Epithelial cell of esophagus (primary cell): ENCODE measurements around the gene PLA2G4A.
A peak's percentile ranks its signal among the peaks of the same experiment; 100 is the strongest.

ENCODE experiments used
- DNase-seq: peaks from one replicate; pipeline ENCODE4 v3.0.0; 2010; ENCODE audit warnings: low read depth
- H3K4me3 ChIP-seq: 2 replicates; pipeline ENCODE4 v1.5.1; 2011; ENCODE audit warnings: mild to moderate bottlenecking, low read length, control low read depth
- TF ChIP-seq, protein P1 (sequence below): IDR thresholded peaks from 2 replicates; pipeline ENCODE4 v1.5.1; 2011; ENCODE audit warnings: low read depth, mild to moderate bottlenecking, low read length, control low read depth, inconsistent platforms; ENCODE audit not compliant: insufficient read depth; ENCODE audit errors: missing control alignments

The PLA2G4A gene

DNA sequence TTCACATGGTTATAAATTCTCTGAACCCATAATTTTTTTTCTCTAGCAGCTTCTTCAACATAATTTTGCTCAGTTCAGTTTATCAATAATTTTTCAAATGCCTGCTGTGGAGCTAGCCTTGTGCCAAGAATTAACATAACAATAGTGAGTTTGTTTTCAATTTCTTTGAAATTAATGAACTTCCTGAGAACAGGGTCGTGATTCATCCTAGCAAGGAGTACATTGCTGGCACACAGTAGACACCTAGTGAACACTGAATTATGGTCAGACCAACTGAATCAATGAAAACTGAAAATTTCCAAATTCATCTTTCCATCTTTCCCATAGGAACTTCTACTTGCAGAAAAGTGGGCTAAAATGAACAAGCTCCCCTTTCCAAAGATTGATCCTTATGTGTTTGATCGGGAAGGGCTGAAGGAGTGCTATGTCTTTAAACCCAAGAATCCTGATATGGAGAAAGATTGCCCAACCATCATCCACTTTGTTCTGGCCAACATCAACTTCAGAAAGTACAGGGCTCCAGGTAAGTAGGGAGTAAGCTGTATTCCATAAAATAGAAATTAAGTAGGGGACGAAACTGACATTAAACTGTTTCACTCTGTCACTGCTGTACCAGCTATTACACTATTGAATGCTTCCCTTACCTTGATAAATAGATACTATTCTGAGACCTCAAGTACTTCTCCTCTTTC, 148.7 kb downstream of the PLA2G4A start:
- peak; percentile 25 for DNase-seq

GRCh38 chr1:186978596-186979556, 150.1 kb downstream of the PLA2G4A start:
- H3K4me3 ChIP-seq, result no peak overlapping the region
- no peak for DNase-seq
- TF ChIP-seq, protein P1, sequence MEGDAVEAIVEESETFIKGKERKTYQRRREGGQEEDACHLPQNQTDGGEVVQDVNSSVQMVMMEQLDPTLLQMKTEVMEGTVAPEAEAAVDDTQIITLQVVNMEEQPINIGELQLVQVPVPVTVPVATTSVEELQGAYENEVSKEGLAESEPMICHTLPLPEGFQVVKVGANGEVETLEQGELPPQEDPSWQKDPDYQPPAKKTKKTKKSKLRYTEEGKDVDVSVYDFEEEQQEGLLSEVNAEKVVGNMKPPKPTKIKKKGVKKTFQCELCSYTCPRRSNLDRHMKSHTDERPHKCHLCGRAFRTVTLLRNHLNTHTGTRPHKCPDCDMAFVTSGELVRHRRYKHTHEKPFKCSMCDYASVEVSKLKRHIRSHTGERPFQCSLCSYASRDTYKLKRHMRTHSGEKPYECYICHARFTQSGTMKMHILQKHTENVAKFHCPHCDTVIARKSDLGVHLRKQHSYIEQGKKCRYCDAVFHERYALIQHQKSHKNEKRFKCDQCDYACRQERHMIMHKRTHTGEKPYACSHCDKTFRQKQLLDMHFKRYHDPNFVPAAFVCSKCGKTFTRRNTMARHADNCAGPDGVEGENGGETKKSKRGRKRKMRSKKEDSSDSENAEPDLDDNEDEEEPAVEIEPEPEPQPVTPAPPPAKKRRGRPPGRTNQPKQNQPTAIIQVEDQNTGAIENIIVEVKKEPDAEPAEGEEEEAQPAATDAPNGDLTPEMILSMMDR, result no peak

More for the DNA sequence above, 148.7 kb downstream of the PLA2G4A start:
- no peak overlapping the region for H3K4me3 ChIP-seq
- TF ChIP-seq, protein P1, result no peak

- DNase-seq, result no peak
- H3K4me3 ChIP-seq, result no peak overlapping the region
- TF ChIP-seq, protein P1, result no peak
These were observed 151.7 kb downstream of the PLA2G4A start for GRCh38 chr1:186980400-186980799.

GRCh38 chr1:186982116-186982515, 153.4 kb downstream of the PLA2G4A start:
- TF ChIP-seq, protein P1, result no peak
- DNase-seq, result no peak
- no peak overlapping the region for H3K4me3 ChIP-seq

DNA sequence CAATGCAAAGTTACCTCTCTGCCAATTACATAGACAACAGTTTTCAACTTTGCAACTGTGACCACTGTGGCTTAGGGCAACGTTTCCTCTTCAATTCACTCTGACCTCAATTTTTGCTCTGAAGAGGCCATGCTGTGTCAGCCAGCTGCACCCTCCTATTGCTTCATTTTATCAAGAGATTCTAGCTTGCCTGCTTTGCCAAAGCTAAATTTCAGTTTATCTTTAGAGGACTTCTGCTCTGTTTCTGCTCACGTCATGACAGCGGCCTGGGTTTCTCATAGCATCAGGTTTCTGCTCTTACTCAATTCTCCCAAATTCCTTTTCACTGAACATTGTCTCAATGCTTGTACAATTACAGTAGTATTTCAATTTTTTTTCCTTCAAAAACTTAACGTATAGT, 154.6 kb downstream of the PLA2G4A start:
- TF ChIP-seq, protein P1, result no peak
- no peak for DNase-seq
- no peak overlapping the region for H3K4me3 ChIP-seq

DNA sequence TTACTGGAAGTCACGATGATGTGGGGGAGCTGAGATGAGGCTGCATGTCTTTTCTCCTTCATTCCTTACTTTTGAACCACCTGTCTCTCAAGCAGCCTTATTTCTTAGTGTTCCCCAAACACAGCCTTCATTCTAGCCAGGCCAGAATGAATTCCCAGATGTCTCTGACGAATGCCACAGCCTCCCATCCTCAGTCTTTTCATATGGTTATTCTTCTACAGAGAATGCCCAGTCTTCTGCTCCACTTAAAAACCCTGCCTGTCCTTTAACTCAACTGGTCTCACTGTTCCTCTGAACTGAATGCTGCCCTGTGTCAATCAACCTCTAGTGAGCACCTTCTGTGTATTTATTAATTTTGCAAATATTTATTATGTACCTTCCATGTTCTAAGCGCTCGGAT, 156.2 kb downstream of the PLA2G4A start:
- DNase-seq, result no peak
- H3K4me3 ChIP-seq, result no peak overlapping the region
- TF ChIP-seq, protein P1, result no peak
